PC-3 (cell line): ENCODE measurements around the gene RFX4.
A peak's percentile ranks its signal among the peaks of the same experiment; 100 is the strongest.

Source experiments
- CTCF ChIP-seq: fragments of 300-600 bp; sonication (generic); conservative IDR thresholded peaks from 2 replicates; pipeline ENCODE4 v1.5.1; 2017; ENCODE audit warnings: antibody characterized with exemption, low read depth, mild to moderate bottlenecking, low read length
- EZH2 ChIP-seq: fragments of 300-600 bp; sonication (generic); IDR thresholded peaks from one replicate; pipeline ENCODE4 v1.6.1; 2017; ENCODE audit warnings: antibody characterized with exemption, mild to moderate bottlenecking, low read length; ENCODE audit not compliant: unreplicated experiment
- EZH2phosphoT487 ChIP-seq: fragments of 300-600 bp; sonication (generic); IDR thresholded peaks from 2 replicates; pipeline ENCODE4 v1.6.1; 2018; ENCODE audit warnings: mild to moderate bottlenecking, antibody characterized with exemption, low read length, borderline replicate concordance

- TF ChIP-seq CTCF (no peak), EZH2 (peak; percentile 23), EZH2phosphoT487 (no peak)
Observed at GRCh38 chr12:106586278-106586802, 3.5 kb downstream of the RFX4 start.
